K562 (cell line): Measurements from ENCODE around the gene TOX2. TPM values are rescaled to one million over a fixed set of nuclear protein-coding genes. Genes with fewer than 3 reads are reported as not detected.

Experiments used
- ATF6 ChIP-seq: sonication (generic); formaldehyde crosslinking; IDR thresholded peaks from 2 replicates; pipeline ENCODE4 v1.4.0; 2020; ENCODE audit warnings: mild to moderate bottlenecking, missing genetic modification reagents
- ETV6 ChIP-seq, 3 experiments: fragments of 150-350 bp in 1 of 3; sonication (generic) in 1 of 3; formaldehyde crosslinking in 1 of 3; IDR thresholded peaks; 2 replicates each; pipeline versions ENCODE4 v1.6.1 to v1.8.0; 2014 to 2022; ENCODE audit warnings: borderline replicate concordance in 2 of 3, low read depth in 2 of 3, antibody characterized with exemption in 1 of 3, low read length in 1 of 3, mild to moderate bottlenecking in 1 of 3, missing genetic modification reagents in 1 of 3
- FOXJ2 ChIP-seq: fragments of 200-800 bp; sonication (Bioruptor generic); IDR thresholded peaks from 2 replicates; pipeline ENCODE4 v1.6.1; 2016; ENCODE audit warnings: missing genetic modification characterization, missing compliant biosample characterization
- GTF3C2 ChIP-seq: IDR thresholded peaks from 3 replicates; pipeline ENCODE4 v1.6.1; 2011; ENCODE audit warnings: borderline replicate concordance, mild to moderate bottlenecking, moderate library complexity; ENCODE audit not compliant: insufficient read length; ENCODE audit errors: extremely low read depth
- HNRNPL ChIP-seq: fragments of 200-400 bp; formaldehyde crosslinking; IDR thresholded peaks from 2 replicates; pipeline ENCODE4 v1.6.1; 2017; ENCODE audit warnings: low read depth, mild to moderate bottlenecking, low read length
- MYC ChIP-seq, 2 experiments: fragments of 250-450 bp in 1 of 2; sonication (Bioruptor Pico) in 1 of 2; IDR thresholded peaks; 2 replicates each; pipeline versions ENCODE4 v1.5.1 to v1.6.1; 2012 to 2021; ENCODE audit warnings: low read depth in 2 of 2, borderline replicate concordance in 1 of 2, improper control_type of control experiment in 1 of 2, low read length in 1 of 2, mild to moderate bottlenecking in 1 of 2, moderate library complexity in 1 of 2
- NR2C1 ChIP-seq, 2 experiments: fragments of 450-650 bp; IDR thresholded peaks; 2 replicates each; pipeline ENCODE4 v1.6.1; 2017; ENCODE audit warnings: mild to moderate bottlenecking in 2 of 2, antibody characterized with exemption in 1 of 2, inconsistent platforms in 1 of 2, missing compliant biosample characterization in 1 of 2, missing genetic modification characterization in 1 of 2
- SIX5 ChIP-seq, 2 experiments: IDR thresholded peaks; 2 replicates each; pipeline ENCODE4 v1.6.1; 2011; ENCODE audit warnings: low read length in 2 of 2, borderline replicate concordance in 1 of 2, low read depth in 1 of 2, mild to moderate bottlenecking in 1 of 2, moderate library complexity in 1 of 2; ENCODE audit not compliant: insufficient read depth in 1 of 2
- STAT5A ChIP-seq: IDR thresholded peaks from 2 replicates; pipeline ENCODE4 v1.6.1; 2012; ENCODE audit warnings: low read length, inconsistent platforms, borderline replicate concordance
- ZNF24 ChIP-seq: fragments of 450-650 bp; IDR thresholded peaks from 2 replicates; pipeline ENCODE4 v1.6.1; 2016
- polyA plus RNA-seq, 8 experiments: library from polyadenylated mRNA; depleted of rRNA in 4 of 8; stranded (reverse) in 5 of 8; unstranded in 3 of 8; fragments of >200 nt; fragmentation: Nextera tagmentation in 2 of 8; fragmentation: Illumina TruSeq in 1 of 8; extraction: Ambion mirVana in 2 of 8; extraction: Trizol in 1 of 8; gene quantifications; 2 replicates each; pipeline versions ENCODE4 v1.2.1 to v1.2.3, GENCODE V29; 2011 to 2014; ENCODE audit warnings: inconsistent platforms in 1 of 8, missing spikeins in 1 of 8
- total RNA-seq, 7 experiments: library from RNA; depleted of rRNA in 6 of 7; stranded (reverse); fragments of >200 nt in 6 of 7; fragmentation: Illumina TruSeq in 2 of 7; extraction: Trizol in 2 of 7; gene quantifications; 2 replicates each; pipeline versions ENCODE4 v1.2.1 to v1.2.3, GENCODE V29; 2011 to 2021; ENCODE audit warnings: low replicate concordance in 1 of 7

Gene TOX2
- total and polyA plus RNA-seq, 9 of the 15 experiments (the other 6 are each of a cell fraction or from before 2014, with no cell fraction given), result not detected

- 0 out of 4 replicates have a peak, but pooled peaks of 1 of the 2 experiments have one; percentile 29 for TF ChIP-seq ETV6 (IDR thresholded peaks at IDR 0.05; ENCODE audit: borderline replicate concordance in 1 of 2, low read depth in 2 of 2, low read length in 1 of 2)
- no peak for TF ChIP-seq ETV6 (CRISPR knock-in tag; IDR thresholded peaks at IDR 0.05; ENCODE audit: borderline replicate concordance)
- no peak for TF ChIP-seq NR2C1 (IDR thresholded peaks at IDR 0.05)
- TF ChIP-seq NR2C1 (tag; IDR thresholded peaks at IDR 0.05), result peak; percentile 72
- no peak for TF ChIP-seq SIX5 (IDR thresholded peaks at IDR 0.05; ENCODE audit: borderline replicate concordance in 1 of 2, insufficient read depth in 1 of 2, low read depth in 1 of 2, low read length in 2 of 2)
- no peak for TF ChIP-seq ATF6 (CRISPR knock-in tag)
- no peak for TF ChIP-seq MYC (IDR thresholded peaks at IDR 0.05; ENCODE audit: low read depth, low read length)
- TF ChIP-seq MYC (CRISPR knock-in tag; IDR thresholded peaks at IDR 0.05; ENCODE audit: borderline replicate concordance, low read depth), result no peak
- no peak for TF ChIP-seq HNRNPL
- TF ChIP-seq ZNF24, result no peak
- no peak for TF ChIP-seq STAT5A
- TF ChIP-seq GTF3C2, result no peak
- TF ChIP-seq FOXJ2 (tag), result 0 out of 2 replicates have a peak, but pooled peaks have one; percentile 36
Measured at GRCh38 chr20:43959079-43959919, 44.6 kb downstream of the TOX2 start (continued).
